Measurements from ENCODE around the gene FRRS1L. TPM values are rescaled to one million over a fixed set of nuclear protein-coding genes. Genes with fewer than 3 reads are reported as not detected.
A peak's percentile ranks its signal among the peaks of the same experiment; 100 is the strongest.

Gene FRRS1L
- total RNA-seq (1 to 10 TPM in 3 of 5 donors, under 1 TPM in 1, not detected in 1; 0.43 to 4.6 (median 3.7) TPM), polyA plus RNA-seq (under 1 TPM; 0.12 to 0.55 (median 0.15) TPM)
- long read RNA-seq, donor 1, full-length matches to known transcripts: 2 of 2 reads
- long read RNA-seq, donor 1, partial matches to known transcripts: 0 of 2 reads
- long read RNA-seq, donor 1, other reads (novel, unspliced or antisense): 0 of 2 reads
- long read RNA-seq, donor 2, full-length matches to known transcripts: 1 of 1 reads
- long read RNA-seq, donor 2, partial matches to known transcripts: 0 of 1 reads
- long read RNA-seq, donor 2, other reads (novel, unspliced or antisense): 0 of 1 reads
- long read RNA-seq, donor 3, full-length matches to known transcripts: 1 of 1 reads
- long read RNA-seq, donor 3, partial matches to known transcripts: 0 of 1 reads
- long read RNA-seq, donor 3, other reads (novel, unspliced or antisense): 0 of 1 reads
- long read RNA-seq, donor 4, full-length matches to known transcripts: 1 of 1 reads
- long read RNA-seq, donor 4, partial matches to known transcripts: 0 of 1 reads
- long read RNA-seq, donor 4, other reads (novel, unspliced or antisense): 0 of 1 reads
- long read RNA-seq, donor 5: 0 reads
- long read RNA-seq, donor 6, full-length matches to known transcripts: 1 of 1 reads
- long read RNA-seq, donor 6, partial matches to known transcripts: 0 of 1 reads
- long read RNA-seq, donor 6, other reads (novel, unspliced or antisense): 0 of 1 reads
- long read RNA-seq, donor 7, full-length matches to known transcripts: 1 of 1 reads
- long read RNA-seq, donor 7, partial matches to known transcripts: 0 of 1 reads
- long read RNA-seq, donor 7, other reads (novel, unspliced or antisense): 0 of 1 reads
- long read RNA-seq, donor 8: 0 reads
- long read RNA-seq, donor 9: 0 reads
- long read RNA-seq, donor 10: 0 reads

GRCh38 chr9:109166771-109167601 lies at the start of gene FRRS1L:
Gene FRRS1L (minus strand): TSS chr9:109167249. CDS start chr9:109167138, 111 bp downstream.
- H3K4me3 ChIP-seq: peak within 1 kb of the TSS; percentile 38 to 49 (median 48)
- no peak within 1 kb of the TSS for H3K27ac ChIP-seq
- H3K4me1 ChIP-seq: peaks cover 0 to 14% (median 4%) of the 10 kb centered on the region in 4 donors
- 7 to 13% (median 8%) methylated on average over 25 to 85 of the region's 86 CpGs for WGBS, 5 donors
- TF ChIP-seq POLR2AphosphoS5 (IDR thresholded peaks at IDR 0.05) (no peak), CTCF (IDR thresholded peaks at IDR 0.05) (no peak), EP300 (IDR thresholded peaks at IDR 0.05) (no peak), POLR2A (IDR thresholded peaks at IDR 0.05) (no peak)
- peaks cover 0 to 26% (median 13%) of the 10 kb centered on the region in 3 donors for H3K27me3 ChIP-seq
- H3K36me3 ChIP-seq: no peaks in the 10 kb centered on the region
- peaks cover 0 to 5% (median 0%) of the 10 kb centered on the region in 4 donors for H3K9me3 ChIP-seq
- intact Hi-C loops (cut with DNase I; ENCODE audit: low total_unique reads): no loop called here
- DNase-seq: peak in 1 of 2 donors; percentile 74

GRCh38 chr9:109214414-109214813 lies 47.4 kb upstream of the FRRS1L start:
- Histone ChIP-seq H3K27ac (no peak overlapping the region), H3K36me3 (no peaks in the 10 kb centered on the region), H3K9me3 (no peaks in the 10 kb centered on the region), H3K27me3 (no peaks in the 10 kb centered on the region), H3K4me1 (peaks cover 0 to 4% (median 0%) of the 10 kb centered on the region in 4 donors), H3K4me3 (no peak overlapping the region)
- WGBS, 5 donors: 85 to 96% (median 94%) methylated on average over 6 of the region's 6 CpGs
- DNase-seq: no peak
- TF ChIP-seq CTCF (IDR thresholded peaks at IDR 0.05) (no peak), POLR2A (IDR thresholded peaks at IDR 0.05) (no peak), POLR2AphosphoS5 (IDR thresholded peaks at IDR 0.05) (no peak), EP300 (IDR thresholded peaks at IDR 0.05) (no peak)
- intact Hi-C loops (cut with DNase I; ENCODE audit: low total_unique reads): no loop called here

DNA sequence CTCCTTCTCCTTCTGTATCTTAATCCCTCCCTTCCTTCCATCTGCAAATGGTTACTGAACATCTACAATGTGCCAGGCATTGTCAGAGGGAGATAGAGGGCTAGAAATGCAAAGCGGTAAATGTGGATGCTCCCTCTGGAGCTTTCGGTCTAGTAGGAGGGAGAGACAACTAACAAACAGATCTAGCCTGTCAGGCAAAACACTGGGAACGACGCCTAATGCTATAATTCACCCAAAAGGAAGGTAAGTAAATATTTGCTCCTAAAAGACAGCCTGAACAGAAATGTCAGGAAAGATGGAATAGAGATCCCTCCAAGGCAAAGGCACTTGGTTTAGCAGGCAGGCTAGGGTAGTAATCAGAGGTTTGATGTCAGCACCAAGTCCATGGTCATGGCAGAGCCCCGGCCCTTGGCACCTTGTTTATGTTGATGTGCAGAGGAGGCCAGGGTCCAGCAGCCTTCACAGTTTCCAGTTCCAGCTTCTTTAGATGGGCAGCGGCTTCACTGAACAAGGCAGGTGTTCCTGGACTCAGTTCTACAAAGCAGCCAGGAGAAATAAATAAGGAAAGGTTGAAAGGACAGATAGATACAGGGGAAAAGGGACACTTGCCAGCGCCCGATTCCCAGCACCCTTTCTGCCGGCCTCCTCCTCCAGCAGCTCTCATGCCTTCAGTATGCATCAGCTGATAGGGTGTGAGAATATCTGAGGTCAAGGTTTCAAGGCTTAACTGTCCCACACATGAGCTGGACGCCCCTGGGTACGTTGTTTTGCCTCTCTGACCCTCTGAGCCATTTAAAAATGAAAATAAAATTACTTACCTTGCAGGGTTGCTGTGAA lies 46.5 kb upstream of the FRRS1L start:
- H3K36me3 ChIP-seq: no peaks in the 10 kb centered on the region
- H3K4me3 ChIP-seq: no peak overlapping the region
- peaks cover 0 to 4% (median 0%) of the 10 kb centered on the region in 4 donors for H3K4me1 ChIP-seq
- DNase-seq: peak in 1 of 2 donors; percentile 34
- no peak for TF ChIP-seq POLR2A (IDR thresholded peaks at IDR 0.05)
- no peak for TF ChIP-seq CTCF (IDR thresholded peaks at IDR 0.05)
- no peak for TF ChIP-seq POLR2AphosphoS5 (IDR thresholded peaks at IDR 0.05)
- no peak for TF ChIP-seq EP300 (IDR thresholded peaks at IDR 0.05)
- WGBS, 5 donors: 40 to 56% (median 44%) methylated on average over 10 to 11 of the region's 11 CpGs
- intact Hi-C loops (cut with DNase I; ENCODE audit: low total_unique reads): no loop called here
- H3K27me3 ChIP-seq: no peaks in the 10 kb centered on the region
- H3K9me3 ChIP-seq: no peaks in the 10 kb centered on the region
- no peak overlapping the region for H3K27ac ChIP-seq

All from stomach (tissue), 19 donors.